HCT116 (cell line): Measurements from ENCODE around the gene PAQR8. TPM values are rescaled to one million over a fixed set of nuclear protein-coding genes. Genes with fewer than 3 reads are reported as not detected.

Experiments used
- ATAC-seq: fragments of 200-7000 bp; cut with Tn5 transposase; 2 replicates; pipeline ENCODE4 v1.9.1; 2020; ENCODE audit warnings: mild to moderate bottlenecking, moderate library complexity
- BruUV-seq: library from RNA; stranded (reverse); fragments of 400-500 nt; replicated peaks from 2 replicates; lab custom pipeline; 2021; lab: Mats Ljungman, UMichigan
- CTCF ChIA-PET: fragments of 300-600 bp; sonication (Branson Sonifier 250); formaldehyde crosslinking; loops from one replicate; lab custom pipeline; 2021; ENCODE audit warnings: antibody characterized with exemption; lab: Charles Lee
- POLR2A ChIA-PET: fragments of 300-600, 350-600 bp; sonication (Branson Sonifier 250); formaldehyde crosslinking; loops from one replicate; lab custom pipeline; 2021; ENCODE audit warnings: antibody characterized with exemption; lab: Charles Lee
- RAD21 ChIA-PET, 2 experiments: fragments of 300-600 bp; sonication (Branson Sonifier 250); formaldehyde crosslinking; loops; one replicate each; lab custom pipeline; 2023; ENCODE audit warnings: low total read pairs in 2 of 2; ENCODE audit not compliant: uncharacterized antibody in 2 of 2, unreplicated experiment in 2 of 2, low non-redundant PET in 1 of 2; lab: Charles Lee
- DNase-seq: peaks from one replicate; pipeline ENCODE4 v3.0.0-alpha.2; 2010; ENCODE audit warnings: low read depth, low spot score
- H2AFZ ChIP-seq: fragments of 200-600 bp; shearing (Covaris generic), sonication (generic); 2 replicates; pipeline ENCODE4 v1.6.1; 2017; ENCODE audit warnings: low read depth, mixed run types, mixed read lengths, antibody characterized with exemption, low read length; ENCODE audit not compliant: poor library complexity, severe bottlenecking
- H3K27ac ChIP-seq: 2 replicates; pipeline ENCODE4 v1.5.1; 2012; ENCODE audit warnings: low read depth, low read length
- H3K27me3 ChIP-seq: fragments of 200-600 bp; sonication (generic); 2 replicates; pipeline ENCODE4 v1.6.1; 2016; ENCODE audit warnings: mixed run types, low read length, mixed read lengths; ENCODE audit not compliant: insufficient read depth
- H3K36me3 ChIP-seq, 2 experiments: fragments of 200-500 bp in 1 of 2; fragments of 200-600 bp in 1 of 2; sonication (Bioruptor generic) in 1 of 2; sonication (generic) in 1 of 2; 2 replicates each; pipeline versions ENCODE4 v1.5.1 to v1.6.1; 2014 to 2016; ENCODE audit warnings: low read length in 2 of 2, inconsistent platforms in 1 of 2, mixed read lengths in 1 of 2, mixed run types in 1 of 2; ENCODE audit not compliant: insufficient read depth in 2 of 2, control insufficient read depth in 1 of 2
- H3K4me1 ChIP-seq, 2 experiments: fragments of 200-600 bp in 1 of 2; sonication (generic) in 1 of 2; 2 replicates each; pipeline versions ENCODE4 v1.5.1 to v1.6.1; 2012 to 2017; ENCODE audit warnings: low read length in 2 of 2, inconsistent platforms in 1 of 2, mild to moderate bottlenecking in 1 of 2, mixed read lengths in 1 of 2, mixed run types in 1 of 2, moderate library complexity in 1 of 2; ENCODE audit not compliant: insufficient read depth in 2 of 2, control insufficient read depth in 1 of 2
- H3K4me2 ChIP-seq: fragments of 200-600 bp; sonication (generic); 2 replicates; pipeline ENCODE4 v1.6.1; 2017; ENCODE audit warnings: mixed run types, low read length, mixed read lengths
- H3K4me3 ChIP-seq, 2 experiments: fragments of 200-600 bp in 1 of 2; sonication (generic) in 1 of 2; replicated peaks in 1 of 2; 2 replicates each; pipeline ENCODE4 v1.5.1; 2011 to 2016; ENCODE audit warnings: low read length in 2 of 2, control low read depth in 1 of 2, low read depth in 1 of 2, mild to moderate bottlenecking in 1 of 2, mixed read lengths in 1 of 2, mixed run types in 1 of 2
- H3K79me2 ChIP-seq: fragments of 200-600 bp; sonication (generic); 2 replicates; pipeline ENCODE4 v1.6.1; 2017; ENCODE audit warnings: mild to moderate bottlenecking, mixed run types, low read length, moderate library complexity, mixed read lengths; ENCODE audit not compliant: insufficient read depth
- H3K9ac ChIP-seq: fragments of 200-600 bp; sonication (generic); 2 replicates; pipeline ENCODE4 v1.6.1; 2016; ENCODE audit warnings: low read length, mixed read lengths
- H3K9me2 ChIP-seq: fragments of 200-600 bp; sonication (generic), shearing (Covaris generic); 2 replicates; pipeline ENCODE4 v1.6.1; 2017; ENCODE audit warnings: mixed run types, mild to moderate bottlenecking, moderate library complexity; ENCODE audit not compliant: insufficient read depth
- H3K9me3 ChIP-seq, 2 experiments: fragments of 200-500 bp in 1 of 2; fragments of 200-600 bp in 1 of 2; sonication (Bioruptor generic) in 1 of 2; sonication (generic) in 1 of 2; 2 replicates each; pipeline ENCODE4 v1.6.1; 2014 to 2017; ENCODE audit warnings: low read length in 2 of 2, mixed read lengths in 2 of 2, inconsistent platforms in 1 of 2, low read depth in 1 of 2, mild to moderate bottlenecking in 1 of 2, mixed run types in 1 of 2, moderate library complexity in 1 of 2; ENCODE audit not compliant: control insufficient read depth in 1 of 2, insufficient read depth in 1 of 2
- H4K20me1 ChIP-seq: fragments of 200-600 bp; sonication (generic), shearing (Covaris generic); 2 replicates; pipeline ENCODE4 v1.6.1; 2017; ENCODE audit warnings: mixed run types, mild to moderate bottlenecking, moderate library complexity; ENCODE audit not compliant: insufficient read depth
- CBX3 ChIP-seq: IDR thresholded peaks from 2 replicates; pipeline ENCODE4 v1.6.1; 2012; ENCODE audit warnings: low read depth
- CEBPB ChIP-seq: IDR thresholded peaks from 2 replicates; pipeline ENCODE4 v1.6.1; 2012; ENCODE audit warnings: low read depth
- EGR1 ChIP-seq: IDR thresholded peaks from 2 replicates; pipeline ENCODE4 v1.6.1; 2012; ENCODE audit warnings: low read depth
- ELF1 ChIP-seq: IDR thresholded peaks from 2 replicates; pipeline ENCODE4 v1.6.1; 2012; ENCODE audit warnings: low read depth, borderline replicate concordance
- EZH2 ChIP-seq: fragments of 200-600 bp; sonication (generic); IDR thresholded peaks from 2 replicates; pipeline ENCODE4 v1.6.1; 2017; ENCODE audit warnings: antibody characterized with exemption, mixed run types
- EZH2phosphoT487 ChIP-seq: fragments of 200-600 bp; IDR thresholded peaks from 2 replicates; pipeline ENCODE4 v1.6.1; 2018; ENCODE audit warnings: antibody characterized with exemption, borderline replicate concordance
- FOSL1 ChIP-seq: IDR thresholded peaks from 2 replicates; pipeline ENCODE4 v1.6.1; 2012; ENCODE audit warnings: low read depth
- RAD21 ChIP-seq: IDR thresholded peaks from 2 replicates; pipeline ENCODE4 v1.6.1; 2012; ENCODE audit warnings: low read depth, mild to moderate bottlenecking
- SIN3A ChIP-seq: IDR thresholded peaks from 2 replicates; pipeline ENCODE4 v1.6.1; 2012; ENCODE audit warnings: low read depth
- SP1 ChIP-seq: IDR thresholded peaks from 2 replicates; pipeline ENCODE4 v1.6.1; 2012; ENCODE audit warnings: low read depth
- YY1 ChIP-seq: IDR thresholded peaks from 2 replicates; pipeline ENCODE4 v1.6.1; 2011; ENCODE audit warnings: low read length, low read depth, moderate library complexity, mild to moderate bottlenecking; ENCODE audit not compliant: insufficient replicate concordance; ENCODE audit errors: extremely low read depth
- intact Hi-C: fragments of 100-400 bp; cut with micrococcal nuclease; formaldehyde crosslinking; loops from 2 replicates; pipeline ENCODE4 v1.10.0; 2022
- total RNA-seq: library from RNA; stranded (reverse); gene quantifications from one replicate; pipeline ENCODE4 v1.2.1, GENCODE V29; 2021; ENCODE audit not compliant: unreplicated experiment
- TF ChIP-seq, protein P1 (sequence below): IDR thresholded peaks from 2 replicates; pipeline ENCODE4 v1.6.1; 2012

The PAQR8 gene
- total RNA-seq, 1 experiment from 2014 or later, result 5.9 TPM

DNA sequence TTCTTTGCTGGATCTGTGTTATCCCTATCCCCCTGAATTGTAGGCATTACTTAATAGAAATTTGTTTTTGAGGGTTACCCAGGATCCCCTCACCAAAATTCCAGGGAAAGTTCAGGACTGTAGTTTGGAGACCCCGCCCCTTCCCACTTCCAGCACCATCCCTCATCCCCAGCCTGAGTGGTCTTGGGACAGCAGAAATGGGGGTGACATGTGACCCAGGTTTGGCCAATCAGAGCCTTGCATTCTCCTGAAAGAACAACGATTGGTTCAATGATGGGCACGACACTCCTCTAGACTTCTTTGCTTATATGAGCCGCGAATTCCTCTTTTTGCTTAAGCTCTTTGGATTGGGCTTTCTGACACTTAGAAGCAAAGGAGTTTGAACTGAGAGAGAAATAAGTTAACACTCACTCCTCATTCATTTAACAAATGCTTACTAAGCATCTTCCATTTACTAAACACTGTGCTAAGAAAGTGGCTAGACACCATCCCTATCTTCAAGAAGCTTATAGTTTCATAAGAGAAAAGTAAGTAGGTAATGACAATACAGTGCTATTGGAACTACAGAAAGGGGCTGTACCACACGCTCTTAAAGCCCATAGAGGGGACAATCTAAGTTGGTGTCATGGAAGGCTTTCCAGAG, 24.9 kb upstream of the PAQR8 start:
- RAD21 ChIA-PET, result no interaction called here
- Histone ChIP-seq H3K4me2 (no peak overlapping the region), H3K79me2 (no peaks in the 10 kb centered on the region), H4K20me1 (no peaks in the 10 kb centered on the region), H3K9ac (no peak overlapping the region), H3K9me3 (no peaks in the 10 kb centered on the region), H3K27ac (no peak overlapping the region), H3K4me1 (peaks cover 0 to 8% of the 10 kb centered on the region in 2 experiments; a peak in 2 of 4 replicates), H3K36me3 (no peaks in the 10 kb centered on the region)
- CTCF ChIA-PET, result no interaction called here
- DNase-seq (no peak), ATAC-seq (no peak)
- POLR2A ChIA-PET, result no interaction called here
- no peak for TF ChIP-seq SP1
- TF ChIP-seq SIN3A, result no peak
- TF ChIP-seq, protein P1, sequence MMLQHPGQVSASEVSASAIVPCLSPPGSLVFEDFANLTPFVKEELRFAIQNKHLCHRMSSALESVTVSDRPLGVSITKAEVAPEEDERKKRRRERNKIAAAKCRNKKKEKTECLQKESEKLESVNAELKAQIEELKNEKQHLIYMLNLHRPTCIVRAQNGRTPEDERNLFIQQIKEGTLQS, result no peak
- no peak for TF ChIP-seq YY1
- TF ChIP-seq CEBPB, result no peak
- no peak for TF ChIP-seq EZH2phosphoT487
- TF ChIP-seq FOSL1, result no peak
- no peak for TF ChIP-seq EZH2
- TF ChIP-seq, all 23 proteins: peak for 0
- intact Hi-C loops, result no loop called here
- BruUV-seq, result no TSS peak
- H3K4me3 ChIP-seq, result no peak overlapping the region
- no peaks in the 10 kb centered on the region for H3K27me3 ChIP-seq
- no peak overlapping the region for H2AFZ ChIP-seq
- no peaks in the 10 kb centered on the region for H3K9me2 ChIP-seq

DNA sequence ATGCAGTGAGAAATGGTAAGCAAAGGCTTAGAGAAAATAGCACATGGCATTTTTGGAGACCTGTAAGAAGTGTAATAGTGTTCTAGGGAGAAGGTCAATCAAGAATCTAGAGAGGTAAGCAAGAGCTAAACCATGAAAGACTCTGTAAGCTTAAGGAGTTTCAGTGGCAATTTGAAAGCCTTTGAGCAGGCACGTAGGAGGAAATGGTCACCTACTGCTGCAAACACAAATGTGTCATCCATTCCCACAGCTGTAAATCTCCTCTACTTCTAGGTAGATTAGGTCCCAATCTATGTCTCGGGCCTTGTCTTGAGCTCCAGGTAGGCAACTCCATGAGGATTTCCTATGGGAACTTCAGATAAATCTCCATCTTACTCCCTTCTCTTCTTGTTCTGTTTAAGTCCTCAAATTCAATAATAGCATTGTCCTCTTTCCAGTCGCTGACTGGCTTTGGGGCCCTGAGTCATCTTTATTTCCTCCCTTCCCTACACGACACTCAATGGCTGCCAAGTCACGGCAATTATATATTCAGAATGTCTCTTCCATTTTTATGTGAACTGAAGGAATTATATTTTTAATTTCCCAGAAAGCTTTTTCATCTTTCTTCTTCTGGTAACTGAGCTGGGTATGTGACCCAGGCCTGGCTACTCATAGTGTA, 24.2 kb upstream of the PAQR8 start:
- RAD21 ChIA-PET, result no interaction called here

More for the DNA sequence above, 24.2 kb upstream of the PAQR8 start:
- no peak overlapping the region for H3K27ac ChIP-seq
- H2AFZ ChIP-seq, result no peak overlapping the region
- H3K4me3 ChIP-seq, result no peak overlapping the region
- no peak for DNase-seq
- H3K9me3 ChIP-seq, result no peaks in the 10 kb centered on the region
- H3K27me3 ChIP-seq, result no peaks in the 10 kb centered on the region
- no peak for ATAC-seq
- H3K4me2 ChIP-seq, result no peak overlapping the region
- no peak overlapping the region for H3K9ac ChIP-seq
- H4K20me1 ChIP-seq, result no peaks in the 10 kb centered on the region
- intact Hi-C loops, result no loop called here
- no peaks in the 10 kb centered on the region for H3K79me2 ChIP-seq
- ChIA-PET POLR2A (no interaction called here), CTCF (no interaction called here)
- no peaks in the 10 kb centered on the region for H3K36me3 ChIP-seq
- no TSS peak for BruUV-seq
- H3K9me2 ChIP-seq, result no peaks in the 10 kb centered on the region
- H3K4me1 ChIP-seq, result peaks cover 0 to 9% of the 10 kb centered on the region in 2 experiments; a peak in 2 of 4 replicates
- TF ChIP-seq CBX3, result no peak
- no peak for TF ChIP-seq RAD21
- TF ChIP-seq ELF1, result no peak
- no peak for TF ChIP-seq EGR1
- TF ChIP-seq FOSL1, result no peak
